NCI-H345 (cell line): ENCODE measurements around the gene PRKCZ.

ENCODE experiments used
- DNase-seq: peaks from one replicate; lab custom pipeline; 2025; lab: John Stamatoyannopoulos, UW

PRKCZ gene

DNA sequence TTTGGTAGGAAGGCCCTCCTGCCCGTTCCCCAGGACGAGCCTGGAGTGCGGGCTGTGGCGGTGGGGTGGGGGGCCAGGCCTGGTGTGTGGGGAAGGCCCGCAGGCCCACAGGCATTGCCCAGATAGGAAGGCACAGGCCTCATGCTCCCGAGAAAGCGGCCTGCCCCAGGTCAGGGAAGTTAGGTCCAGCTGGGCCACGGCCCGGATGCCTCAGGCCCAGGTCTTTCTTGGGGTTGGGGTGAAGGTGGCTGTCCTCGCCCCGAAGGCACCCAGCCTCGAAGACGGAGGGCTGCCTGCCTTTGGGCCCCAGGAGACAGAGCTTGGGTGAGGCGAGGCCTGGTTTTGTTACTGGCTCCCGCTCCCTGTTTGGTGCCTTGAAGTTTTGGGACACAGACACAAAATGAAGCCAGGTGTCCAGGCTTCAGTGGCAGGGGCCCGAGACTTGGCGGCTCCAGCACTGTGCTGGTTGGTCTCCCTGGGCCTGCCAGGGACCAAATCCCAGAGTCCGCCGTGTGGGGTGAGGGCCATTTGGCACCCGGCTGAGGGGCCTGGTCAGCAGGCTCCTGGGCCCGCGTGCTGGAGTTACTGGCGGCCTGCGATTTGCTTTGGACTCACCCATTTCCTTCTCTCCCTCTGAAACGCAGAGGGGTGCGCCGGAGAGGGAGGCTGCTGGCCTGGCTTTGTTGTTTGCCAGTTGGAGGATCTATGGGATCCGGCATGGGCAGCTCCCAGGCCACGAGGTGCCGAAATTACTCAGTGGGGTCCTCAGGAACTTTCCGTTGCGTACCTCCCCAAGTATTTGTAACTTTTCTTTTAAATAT, 179.9 kb downstream of the PRKCZ start:
- no peak for DNase-seq

DNA sequence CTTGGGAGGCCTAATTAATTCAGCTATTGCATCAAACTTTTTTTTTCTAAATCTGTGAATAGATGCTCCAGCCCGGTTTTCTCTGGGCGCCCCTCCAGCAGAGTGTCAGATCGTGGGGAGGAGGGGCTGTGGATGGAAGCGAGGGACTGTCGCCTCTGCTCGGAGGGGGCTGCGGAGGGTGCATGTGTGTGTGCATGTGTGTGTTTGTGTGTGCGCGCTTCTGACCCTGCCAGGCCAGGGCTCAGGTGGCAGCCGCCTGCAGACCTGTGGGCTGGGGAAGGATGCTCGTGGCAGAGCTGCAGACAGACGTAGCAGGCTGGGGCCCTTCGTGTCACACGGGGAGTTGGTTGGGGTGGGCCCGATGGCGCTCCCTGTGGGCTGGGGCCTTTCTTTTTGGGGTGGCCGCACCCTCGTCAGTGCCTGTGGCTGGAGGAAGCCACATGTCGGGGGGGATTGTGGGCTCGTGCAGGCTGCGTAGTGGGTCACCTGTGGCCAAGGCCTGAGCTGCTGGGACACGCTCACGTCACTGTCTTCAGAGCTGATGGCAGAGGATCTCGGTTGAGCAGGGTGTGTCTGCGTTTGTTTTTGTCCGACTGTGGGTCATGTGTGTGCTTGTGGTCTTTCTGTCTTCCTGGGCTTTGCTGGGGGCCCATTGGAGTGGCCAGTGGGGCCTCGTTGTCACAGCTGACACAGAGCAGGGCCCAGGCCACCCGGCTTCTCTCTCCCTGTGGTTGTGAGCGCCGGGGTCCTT, 180.7 kb downstream of the PRKCZ start:
- no peak for DNase-seq

DNA sequence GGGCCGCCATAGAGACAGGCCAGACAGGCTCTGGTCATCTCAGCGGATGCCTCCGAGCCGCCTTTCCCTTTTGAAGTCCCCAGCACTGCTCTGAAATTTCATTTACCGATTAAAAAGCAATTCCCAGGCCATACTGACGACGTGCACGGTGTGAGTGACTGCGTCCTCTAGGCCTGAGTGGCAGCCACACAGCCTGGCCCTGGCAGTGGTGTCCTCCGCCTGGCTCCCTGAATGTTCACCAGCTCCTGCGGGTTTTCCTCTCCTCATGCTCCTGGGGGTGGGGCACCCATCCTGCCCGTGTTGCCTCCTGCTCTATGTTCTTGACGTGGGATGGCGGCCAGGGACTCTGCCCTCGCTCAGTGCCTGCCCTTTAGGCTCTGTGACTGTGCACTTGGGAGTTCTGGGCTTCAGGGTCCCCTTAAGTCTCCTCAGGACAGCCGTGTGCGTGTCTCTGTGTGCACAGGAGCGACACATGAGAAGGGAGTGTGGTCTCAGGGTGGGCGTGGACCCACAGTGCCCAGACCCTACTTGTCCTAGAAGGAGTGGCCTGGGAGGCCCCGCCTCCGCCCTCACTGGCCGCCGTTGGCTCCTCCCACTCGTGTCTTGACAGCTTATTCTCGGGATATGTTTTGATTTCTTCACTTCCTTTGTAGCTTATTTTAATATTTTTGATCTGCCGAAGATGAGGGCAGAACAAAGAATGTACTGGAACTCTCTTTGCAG, 181.5 kb downstream of the PRKCZ start:
- DNase-seq = no peak

DNA sequence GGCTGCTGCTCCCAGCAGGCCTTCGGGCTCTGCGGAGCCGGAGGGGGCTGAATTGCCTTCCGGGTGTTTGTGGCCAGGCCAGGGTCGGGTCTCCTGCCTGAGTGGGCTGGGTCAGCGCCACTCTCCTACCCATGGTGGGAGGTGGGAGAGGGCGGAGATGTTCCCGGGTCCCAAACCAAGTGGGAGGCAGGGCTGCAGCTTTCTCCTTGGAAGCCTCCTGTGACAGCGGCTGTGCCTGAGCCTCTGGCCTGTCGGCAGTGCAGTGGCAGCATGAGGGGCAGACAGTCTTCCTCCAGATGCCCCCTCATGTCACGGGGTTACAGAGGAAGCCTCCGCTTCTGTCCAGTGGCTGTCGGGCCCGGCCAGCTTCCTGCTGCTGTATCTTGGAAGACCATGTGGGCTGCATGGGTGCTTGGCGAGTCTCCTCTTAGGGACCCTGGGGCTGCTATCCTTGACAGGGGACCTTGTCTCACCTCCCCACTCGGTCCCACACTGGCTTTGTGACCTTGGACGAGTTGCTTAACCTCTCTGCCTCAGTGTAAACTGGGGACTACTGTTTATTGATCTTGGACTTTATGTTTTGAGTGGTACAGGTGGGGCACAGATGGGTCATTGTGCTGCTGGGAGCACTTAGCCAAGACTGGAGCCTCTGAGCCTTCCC, 182.2 kb downstream of the PRKCZ start:
- no peak for DNase-seq

DNA sequence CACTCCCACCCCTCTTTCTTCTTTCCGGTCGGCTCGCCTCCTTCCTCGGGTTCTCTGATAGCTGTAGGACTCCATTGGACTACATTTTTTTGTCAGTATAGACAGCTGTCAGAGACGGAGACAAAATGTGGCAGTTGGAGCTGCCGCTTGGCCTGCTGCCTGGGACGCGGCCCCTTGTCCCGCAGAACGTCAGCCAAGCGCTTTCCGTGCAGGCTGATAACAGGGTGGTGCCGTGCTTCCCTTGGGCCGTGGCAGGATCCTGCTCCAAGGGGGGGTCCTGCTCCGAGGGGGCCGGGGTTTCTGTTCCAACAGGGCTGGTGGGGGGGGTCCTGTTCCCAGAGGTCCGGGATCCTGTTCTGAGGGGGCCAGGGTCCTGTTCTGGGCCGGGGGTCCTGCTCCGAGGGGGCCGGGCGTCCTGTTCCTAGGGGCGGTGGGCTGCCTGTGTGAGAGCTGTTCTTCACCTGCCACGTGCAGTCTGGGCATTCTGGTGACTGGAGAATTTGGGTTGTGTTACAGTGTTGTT, 182.8 kb downstream of the PRKCZ start:
- DNase-seq = no peak

DNA sequence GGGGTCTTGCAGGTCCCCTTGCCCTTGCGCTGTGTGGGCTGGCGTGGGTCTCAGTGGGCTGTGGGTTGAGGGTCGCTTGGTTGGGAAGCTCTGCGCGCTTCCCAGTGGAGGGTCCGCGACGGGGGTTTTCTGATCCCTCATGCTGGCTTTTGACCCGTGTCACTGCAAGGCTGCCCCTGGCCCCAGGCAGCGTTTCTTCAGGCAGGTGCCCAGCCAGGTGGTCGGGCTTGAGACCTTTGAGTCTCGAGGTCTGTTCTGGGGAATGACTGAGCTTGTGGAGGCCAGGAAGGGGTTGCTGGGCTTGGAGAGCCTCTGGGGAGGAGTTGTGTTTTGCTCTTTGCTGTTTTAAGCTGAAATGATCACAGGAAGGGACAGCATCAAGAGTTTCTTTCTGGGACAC, 183.3 kb downstream of the PRKCZ start:
- DNase-seq = no peak

DNA sequence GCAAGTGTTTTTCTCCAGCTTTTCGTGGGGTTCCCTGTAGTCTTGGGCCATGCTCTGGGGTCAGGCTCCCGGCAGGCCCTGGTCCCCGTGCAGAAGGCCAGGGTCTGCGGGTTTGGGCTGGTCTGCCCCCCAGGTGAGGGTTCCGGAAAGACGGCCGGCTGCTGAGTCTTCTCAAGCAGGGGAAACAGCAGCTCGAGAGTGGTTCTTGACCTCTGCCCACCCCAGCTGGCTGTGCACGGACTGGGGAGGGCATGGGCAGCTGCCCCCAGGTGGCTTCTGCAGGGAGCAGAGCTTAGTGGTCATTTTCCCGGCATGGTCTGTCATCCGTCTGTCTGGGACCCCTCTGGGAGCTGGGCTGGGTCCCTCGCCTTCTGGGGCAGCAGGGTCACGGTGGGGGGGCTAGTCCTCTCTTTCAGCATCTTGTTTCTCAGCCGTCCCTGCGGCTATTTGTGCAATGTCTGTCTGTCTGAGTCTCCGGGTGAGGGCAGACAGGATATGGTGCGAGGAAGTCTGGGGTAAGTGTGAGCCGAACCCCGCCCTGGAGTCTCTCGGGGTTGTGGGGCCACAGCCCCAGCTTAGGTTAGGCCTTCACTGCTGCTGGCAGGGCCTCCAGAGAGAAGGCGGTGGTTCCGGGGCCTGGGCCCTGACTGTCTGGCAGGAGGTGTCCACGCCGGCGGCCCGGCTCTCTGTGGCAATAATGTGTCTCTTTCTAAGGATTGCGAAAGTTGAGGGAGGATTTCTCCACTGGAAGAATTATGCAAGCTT, 184.0 kb downstream of the PRKCZ start:
- no peak for DNase-seq

DNA sequence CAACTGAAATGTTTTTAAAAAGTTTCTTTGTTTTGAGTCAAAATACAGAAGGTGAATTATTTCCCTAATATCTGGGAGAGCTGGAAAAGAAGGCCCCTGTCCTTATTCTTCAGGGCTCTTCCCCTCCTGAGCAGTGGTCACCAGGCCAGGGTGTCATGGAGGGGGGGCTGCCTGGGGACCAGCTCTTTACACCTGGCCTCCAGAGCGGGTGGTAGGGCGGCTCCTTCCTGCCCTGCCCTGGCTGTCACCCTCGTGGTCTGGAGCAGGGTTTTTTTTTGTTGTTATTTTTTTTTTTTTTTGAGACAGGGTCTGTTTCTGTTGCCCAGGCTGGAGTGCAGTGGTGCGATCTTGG, 184.5 kb downstream of the PRKCZ start:
- no peak for DNase-seq
